ENCODE results near the gene TJP1. TPM values are rescaled to one million over a fixed set of nuclear protein-coding genes. Genes with fewer than 3 reads are reported as not detected.

Gene TJP1
- total RNA-seq, 3 donors from 2014 or later (not counting 1 experiment from before 2014, with no cell fraction given), result not detected

- H3K27ac ChIP-seq (ENCODE audit: low read length), result no peak overlapping the region
- H3K4me3 ChIP-seq (ENCODE audit: low read length), result no peak overlapping the region
- Mint-ChIP-seq H3K27me3 (ENCODE audit: low read depth in 2 of 2) (peaks cover 24 to 62% of the 10 kb centered on the region in 2 donors), H3K27ac (no peak overlapping the region), H3K4me1 (no peaks in the 10 kb centered on the region), H3K4me3 (no peak overlapping the region), H3K9me3 (peaks cover 0 to 2% of the 10 kb centered on the region in 2 donors), H3K36me3 (no peaks in the 10 kb centered on the region)
- no peak for DNase-seq
- H3K36me3 ChIP-seq (ENCODE audit: control insufficient read depth, insufficient read depth, low read length), result no peaks in the 10 kb centered on the region
- H3K9me3 ChIP-seq (ENCODE audit: control insufficient read depth, insufficient read depth, low read length), result no peaks in the 10 kb centered on the region
- H3K27me3 ChIP-seq (ENCODE audit: control insufficient read depth, insufficient read depth, low read length), result peaks cover 3% of the 10 kb centered on the region
- intact Hi-C loops (cut with micrococcal nuclease), result no loop called here
- no peak for ATAC-seq
- TF ChIP-seq CTCF (IDR thresholded peaks at IDR 0.05), result no peak
- WGBS (ENCODE audit: insufficient coverage), result 62% methylated on average over 4 of the region's 4 CpGs
- no peaks in the 10 kb centered on the region for H3K4me1 ChIP-seq (ENCODE audit: control insufficient read depth, insufficient read depth, low read length)
These were observed 45.4 kb downstream of the TJP1 start for GRCh38 chr15:29776859-29777258.

- no peak for DNase-seq
- Mint-ChIP-seq H3K4me1 (no peaks in the 10 kb centered on the region), H3K4me3 (no peak overlapping the region), H3K27ac (no peak overlapping the region), H3K9me3 (no peaks in the 10 kb centered on the region), H3K27me3 (ENCODE audit: low read depth in 2 of 2) (peaks cover 18 to 44% of the 10 kb centered on the region in 2 donors), H3K36me3 (no peaks in the 10 kb centered on the region)
- Histone ChIP-seq H3K36me3 (ENCODE audit: control insufficient read depth, insufficient read depth, low read length) (no peaks in the 10 kb centered on the region), H3K9me3 (ENCODE audit: control insufficient read depth, insufficient read depth, low read length) (no peaks in the 10 kb centered on the region), H3K4me1 (ENCODE audit: control insufficient read depth, insufficient read depth, low read length) (no peaks in the 10 kb centered on the region), H3K4me3 (ENCODE audit: low read length) (no peak overlapping the region), H3K27ac (ENCODE audit: low read length) (no peak overlapping the region), H3K27me3 (ENCODE audit: control insufficient read depth, insufficient read depth, low read length) (peaks cover 3% of the 10 kb centered on the region)
- intact Hi-C loops (cut with micrococcal nuclease), result no loop called here
- WGBS (ENCODE audit: insufficient coverage), result 89% methylated on average over 5 of the region's 6 CpGs
- no peak for ATAC-seq
- TF ChIP-seq CTCF (IDR thresholded peaks at IDR 0.05), result no peak
These were observed 47.4 kb downstream of the TJP1 start for GRCh38 chr15:29774900-29775299.

GRCh38 chr15:29773816-29774215, 48.5 kb downstream of the TJP1 start:
- DNase-seq (no peak), ATAC-seq (no peak)
- intact Hi-C loops (cut with micrococcal nuclease), result no loop called here
- no peaks in the 10 kb centered on the region for H3K36me3 Mint-ChIP-seq
- no peak overlapping the region for H3K4me3 Mint-ChIP-seq
- Histone ChIP-seq H3K27ac (ENCODE audit: low read length) (no peak overlapping the region), H3K9me3 (ENCODE audit: control insufficient read depth, insufficient read depth, low read length) (no peaks in the 10 kb centered on the region), H3K36me3 (ENCODE audit: control insufficient read depth, insufficient read depth, low read length) (no peaks in the 10 kb centered on the region), H3K4me1 (ENCODE audit: control insufficient read depth, insufficient read depth, low read length) (no peaks in the 10 kb centered on the region), H3K27me3 (ENCODE audit: control insufficient read depth, insufficient read depth, low read length) (peaks cover 5% of the 10 kb centered on the region), H3K4me3 (ENCODE audit: low read length) (no peak overlapping the region)
- no peak for TF ChIP-seq CTCF (IDR thresholded peaks at IDR 0.05)
- WGBS (ENCODE audit: insufficient coverage), result no CpG with 5 or more reads among the region's 1 CpG
- H3K27me3 Mint-ChIP-seq (ENCODE audit: low read depth in 2 of 2), result peaks cover 10 to 33% of the 10 kb centered on the region in 2 donors
- H3K4me1 Mint-ChIP-seq, result no peaks in the 10 kb centered on the region
- no peak overlapping the region for H3K27ac Mint-ChIP-seq
- no peaks in the 10 kb centered on the region for H3K9me3 Mint-ChIP-seq

- H3K9me3 Mint-ChIP-seq, result no peaks in the 10 kb centered on the region
These were observed 49.3 kb downstream of the TJP1 start for GRCh38 chr15:29773000-29773399.

More at GRCh38 chr15:29773000-29773399, 49.3 kb downstream of the TJP1 start:
- 91% methylated on average over 4 of the region's 4 CpGs for WGBS (ENCODE audit: insufficient coverage)
- H3K27me3 ChIP-seq (ENCODE audit: control insufficient read depth, insufficient read depth, low read length), result peaks cover 5% of the 10 kb centered on the region
- Mint-ChIP-seq H3K27ac (no peak overlapping the region), H3K4me3 (no peak overlapping the region), H3K36me3 (no peaks in the 10 kb centered on the region), H3K4me1 (no peaks in the 10 kb centered on the region), H3K27me3 (ENCODE audit: low read depth in 2 of 2) (peaks cover 5 to 27% of the 10 kb centered on the region in 2 donors)
- TF ChIP-seq CTCF (IDR thresholded peaks at IDR 0.05), result no peak
- no peak for DNase-seq
- H3K9me3 ChIP-seq (ENCODE audit: control insufficient read depth, insufficient read depth, low read length), result no peaks in the 10 kb centered on the region
- intact Hi-C loops (cut with micrococcal nuclease), result no loop called here
- no peaks in the 10 kb centered on the region for H3K36me3 ChIP-seq (ENCODE audit: control insufficient read depth, insufficient read depth, low read length)
- ATAC-seq, result no peak
- no peak overlapping the region for H3K27ac ChIP-seq (ENCODE audit: low read length)
- H3K4me3 ChIP-seq (ENCODE audit: low read length), result no peak overlapping the region
- H3K4me1 ChIP-seq (ENCODE audit: control insufficient read depth, insufficient read depth, low read length), result no peaks in the 10 kb centered on the region

Measured in natural killer cell (primary cell).